Femur (tissue), 1 donor: ENCODE measurements around the gene KIAA0825.

Source experiments
- DNase-seq: peaks from one replicate; pipeline ENCODE4 v3.0.0-alpha.2; 2017

Gene KIAA0825

DNA sequence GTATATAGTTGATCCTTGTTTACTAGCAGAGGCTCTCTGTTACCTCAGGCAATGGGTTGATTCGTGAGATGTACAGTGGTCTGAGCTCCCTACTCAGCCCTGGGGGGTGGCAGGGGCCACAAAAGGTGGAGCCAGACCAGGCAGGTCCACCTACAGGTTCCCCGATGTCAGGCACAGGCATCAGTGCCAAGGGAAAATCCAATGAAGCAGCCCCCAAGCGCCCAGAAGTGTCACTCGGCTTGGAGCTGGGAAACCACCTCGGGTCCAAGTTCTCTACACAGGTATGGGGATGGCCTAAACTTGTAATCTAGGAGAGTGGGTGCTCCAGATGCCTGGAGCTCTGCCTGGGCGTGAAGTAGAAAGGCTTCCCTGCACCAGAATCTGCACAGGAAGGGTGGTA is 188.8 kb downstream of the KIAA0825 start:
- DNase-seq = no peak

DNA sequence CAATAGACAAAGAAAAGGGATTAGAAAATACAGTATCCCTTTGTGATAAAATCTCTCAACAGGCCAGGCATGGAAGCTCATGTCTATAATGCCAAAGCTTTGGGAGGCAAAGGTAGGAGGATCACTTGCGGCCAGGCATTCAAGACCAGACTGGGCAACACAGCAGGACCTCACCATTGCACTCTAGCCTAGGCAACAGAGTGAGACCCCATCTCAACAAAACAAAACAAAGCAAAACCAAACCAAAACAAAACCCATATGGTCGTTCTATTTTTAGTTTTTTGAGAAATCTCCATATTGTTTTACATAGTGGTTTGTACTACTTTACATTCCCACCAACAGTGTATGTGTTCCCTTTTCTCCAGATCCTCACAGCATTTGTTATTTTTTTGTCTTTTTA is 193.0 kb downstream of the KIAA0825 start:
- DNase-seq = no peak

DNA sequence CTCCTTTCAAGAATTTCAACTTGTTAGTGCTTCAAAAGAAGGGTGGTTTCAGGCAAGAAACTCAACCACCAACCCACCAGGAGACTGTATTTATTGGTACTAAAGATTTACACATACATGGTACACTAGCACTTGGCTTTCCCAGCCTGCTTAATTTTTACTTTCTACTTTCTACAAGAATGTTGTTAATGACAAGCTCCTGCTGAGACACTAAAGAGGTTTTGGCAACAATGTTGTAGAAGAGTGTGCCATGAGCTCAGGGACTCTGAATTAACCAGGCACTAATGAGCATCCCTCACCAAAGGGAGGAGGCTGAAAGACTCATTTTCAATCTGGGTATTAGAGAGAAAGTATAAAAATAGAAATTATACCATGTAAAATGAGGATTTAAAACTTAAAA is 195.0 kb downstream of the KIAA0825 start:
- no peak for DNase-seq

DNA sequence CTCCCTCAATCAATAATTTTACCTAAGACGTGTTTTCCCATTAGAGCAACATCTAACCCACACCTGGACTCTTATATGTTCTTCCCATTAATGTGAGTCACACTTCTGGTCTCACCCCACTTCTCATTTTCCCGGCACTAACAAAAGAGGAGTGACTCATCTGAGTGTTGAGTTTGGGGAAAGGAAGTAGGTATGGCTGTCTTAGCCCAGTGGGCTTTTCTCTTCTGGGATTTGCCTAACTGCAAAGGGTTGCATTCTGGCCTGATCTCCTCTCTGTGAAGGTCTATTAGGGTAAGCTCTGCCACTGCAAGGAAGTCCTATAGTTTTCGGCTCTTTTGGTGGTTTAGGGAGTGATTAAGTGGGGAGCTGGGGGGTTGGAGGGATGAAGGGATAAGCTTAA is 195.6 kb downstream of the KIAA0825 start:
- no peak for DNase-seq

DNA sequence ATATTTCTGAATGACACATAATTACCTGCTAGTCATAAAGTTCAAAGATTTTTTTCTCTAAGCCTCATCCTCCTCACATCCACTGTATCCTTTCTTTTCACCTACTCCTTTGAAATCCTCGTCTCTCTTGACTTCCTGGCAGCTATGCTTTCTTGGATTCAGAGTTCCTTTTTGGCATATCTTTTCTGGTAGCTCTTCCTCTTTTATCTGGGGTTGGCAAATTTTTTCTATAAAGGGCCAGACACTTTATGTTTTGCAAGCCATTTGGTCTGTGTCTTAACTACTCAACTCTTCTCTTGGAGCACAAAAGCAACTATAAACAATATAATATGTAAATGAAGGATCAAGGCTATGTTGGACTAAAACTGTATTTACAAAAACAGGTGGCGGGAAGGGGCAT is 197.5 kb downstream of the KIAA0825 start:
- no peak for DNase-seq

DNA sequence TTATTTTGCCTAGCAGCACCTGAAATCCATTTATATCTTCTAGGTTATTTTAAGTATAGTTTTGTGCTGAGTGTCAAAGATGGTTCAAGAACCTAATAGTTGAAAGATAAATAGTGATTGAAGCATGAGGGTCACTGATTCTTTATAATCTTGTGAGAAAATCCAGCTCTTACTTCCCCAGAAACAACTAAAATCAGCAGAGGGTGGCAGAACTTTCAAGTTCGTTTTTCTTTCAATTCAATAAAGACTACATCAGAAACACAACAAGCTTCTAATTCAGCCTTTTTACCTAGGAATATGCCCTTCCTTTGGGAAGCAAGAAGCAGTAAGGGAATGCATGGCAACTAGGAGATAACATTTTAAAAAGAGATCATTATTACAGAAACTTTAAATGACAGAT is 202.6 kb downstream of the KIAA0825 start:
- no peak for DNase-seq

DNA sequence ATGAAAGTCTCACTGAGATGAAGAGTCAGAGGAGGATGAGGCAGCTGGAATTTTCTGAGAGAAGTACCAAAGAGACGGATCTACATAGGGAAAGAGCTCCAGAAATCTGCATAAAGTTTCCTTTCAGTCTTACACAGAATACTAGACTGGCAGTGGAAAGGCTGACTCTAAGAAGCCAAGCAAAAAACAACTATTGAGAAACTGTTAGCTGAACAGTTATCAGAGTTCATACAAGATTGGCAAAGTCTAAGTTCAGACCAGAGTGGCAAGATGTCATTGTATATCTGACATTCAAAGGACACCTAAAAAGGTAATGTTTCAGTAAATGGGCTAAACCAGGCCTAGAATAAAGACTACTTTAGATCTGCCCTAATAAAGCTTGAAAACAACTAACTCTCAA is 209.0 kb downstream of the KIAA0825 start:
- DNase-seq = no peak

DNA sequence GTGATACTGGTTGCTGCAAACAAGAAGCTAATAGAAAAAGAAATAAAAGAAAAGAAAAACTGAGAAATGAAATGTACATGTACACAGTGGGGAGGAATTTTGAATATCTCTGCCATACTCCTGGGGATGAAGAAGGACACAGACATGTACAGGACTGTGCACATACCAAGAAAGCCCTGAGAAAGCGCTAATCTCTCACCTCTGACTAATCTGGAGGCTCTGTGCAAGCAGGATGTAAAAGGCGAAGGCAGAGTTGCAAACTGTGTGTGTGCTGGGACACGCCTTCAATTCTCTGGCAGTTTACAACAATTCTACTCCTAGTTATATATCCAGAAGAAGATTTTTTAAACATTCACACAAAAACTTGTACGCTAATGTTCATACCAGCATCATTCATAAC is 211.4 kb downstream of the KIAA0825 start:
- no peak for DNase-seq

DNA sequence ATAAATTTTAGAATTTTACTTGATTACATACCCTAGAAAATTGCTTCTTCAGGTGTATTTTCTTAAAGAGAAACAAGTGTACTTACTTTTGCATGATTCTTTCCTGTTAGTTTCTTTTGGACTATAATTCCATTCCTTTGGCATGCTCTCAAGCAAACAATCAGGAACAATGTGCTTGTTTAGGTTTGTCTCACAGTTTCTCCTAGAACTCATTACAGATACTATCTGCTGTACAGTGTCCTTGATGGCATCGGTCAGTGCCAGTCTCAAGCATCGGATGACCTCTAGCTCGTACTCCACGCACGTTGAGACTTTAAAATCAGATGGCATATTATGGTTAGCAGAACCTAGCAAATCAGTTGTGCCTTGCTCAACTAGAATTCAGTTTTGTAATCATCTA is 214.9 kb downstream of the KIAA0825 start:
- DNase-seq = no peak

DNA sequence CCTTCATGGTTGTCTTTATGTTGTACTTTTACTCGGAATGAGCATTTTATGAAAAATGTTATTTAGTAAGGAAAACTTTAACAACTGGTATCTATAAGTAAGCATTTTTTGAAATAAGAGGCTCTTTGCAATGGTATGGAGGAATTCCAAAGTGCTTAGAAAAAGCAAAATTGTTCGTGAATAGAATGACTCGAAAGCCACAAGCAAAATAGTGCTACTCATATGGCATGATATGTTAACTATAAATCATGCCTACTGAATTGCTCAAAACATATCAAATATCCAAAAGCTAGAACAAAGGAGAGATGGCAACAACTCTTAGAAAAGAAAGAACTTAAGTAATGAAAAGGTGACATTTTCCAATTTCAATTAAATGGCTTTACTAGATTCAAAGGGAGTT is 216.3 kb downstream of the KIAA0825 start:
- DNase-seq = no peak

DNA sequence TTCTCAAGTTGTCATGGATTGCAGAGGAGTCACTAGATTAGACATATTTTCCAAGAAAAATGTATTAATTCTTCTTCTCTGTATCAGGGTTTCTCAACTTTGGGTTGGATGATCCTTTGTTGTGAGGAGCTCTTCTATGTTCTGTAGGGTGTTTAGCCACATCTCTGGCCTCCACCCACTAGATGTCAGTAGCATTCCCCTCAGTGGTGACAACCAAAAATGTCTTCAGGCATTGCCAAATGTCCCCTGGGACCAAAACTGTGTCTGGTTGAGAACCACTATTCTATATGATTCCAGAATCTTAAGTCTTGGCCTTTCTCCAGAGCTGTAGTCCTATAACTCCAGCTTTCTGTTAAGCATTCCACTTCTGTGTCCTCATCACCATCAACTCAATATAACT is 220.9 kb downstream of the KIAA0825 start:
- no peak for DNase-seq

DNA sequence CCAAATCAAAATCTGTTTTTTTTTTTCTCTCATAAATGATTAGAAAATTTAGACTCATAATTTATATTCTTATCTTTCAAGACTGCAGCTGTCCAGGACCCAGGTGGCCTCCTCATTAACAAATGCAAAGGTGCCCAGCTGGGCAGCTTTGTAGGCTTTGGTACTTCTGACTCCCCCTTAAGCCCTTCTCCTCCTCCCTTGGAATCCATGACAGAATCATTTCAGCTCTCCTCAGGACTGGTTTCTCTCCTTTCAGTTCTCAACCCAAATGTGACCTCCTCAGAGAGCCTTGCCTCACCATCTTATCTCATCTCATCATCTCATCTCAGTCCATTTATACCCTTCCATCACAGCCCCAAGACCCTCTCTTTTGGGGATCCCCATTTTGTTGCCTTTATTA is 221.7 kb downstream of the KIAA0825 start:
- no peak for DNase-seq

DNA sequence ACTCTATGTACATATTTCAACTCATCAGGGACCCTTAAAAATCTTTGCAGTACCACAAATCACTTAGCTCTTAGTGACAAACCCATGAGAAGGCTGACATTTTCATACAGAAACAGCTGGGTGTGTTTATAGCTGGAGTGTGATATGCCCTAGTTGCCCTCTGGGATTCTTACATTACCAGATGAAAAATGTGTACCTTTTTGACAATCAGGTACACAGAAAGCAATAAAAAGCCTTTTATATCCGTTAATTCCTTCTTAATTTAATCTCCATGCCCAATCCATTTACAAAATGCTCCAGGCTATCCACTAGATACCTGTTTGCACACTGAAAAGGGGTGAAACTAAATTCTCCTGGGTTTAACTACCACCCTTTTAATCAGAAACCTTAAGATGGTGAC is 222.9 kb downstream of the KIAA0825 start:
- no peak for DNase-seq

DNA sequence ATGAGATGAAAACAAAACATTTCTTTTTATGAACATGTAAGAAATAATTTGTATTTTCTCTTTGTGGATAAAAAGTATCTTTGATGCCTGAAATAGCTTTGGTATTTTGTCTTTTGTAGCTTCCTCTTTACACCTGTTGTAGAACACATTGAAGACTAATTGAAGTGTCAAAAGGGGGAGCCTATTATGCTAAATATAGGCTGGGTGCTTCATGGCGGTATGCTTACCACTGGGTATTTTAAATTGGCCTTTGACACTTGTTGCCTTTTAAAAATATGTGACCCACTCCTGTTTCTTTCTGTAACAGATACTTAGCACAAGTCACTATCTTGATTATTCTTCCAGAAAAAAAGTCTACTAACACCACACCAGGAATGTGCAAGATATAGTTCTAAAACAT is 226.4 kb downstream of the KIAA0825 start:
- DNase-seq = no peak

DNA sequence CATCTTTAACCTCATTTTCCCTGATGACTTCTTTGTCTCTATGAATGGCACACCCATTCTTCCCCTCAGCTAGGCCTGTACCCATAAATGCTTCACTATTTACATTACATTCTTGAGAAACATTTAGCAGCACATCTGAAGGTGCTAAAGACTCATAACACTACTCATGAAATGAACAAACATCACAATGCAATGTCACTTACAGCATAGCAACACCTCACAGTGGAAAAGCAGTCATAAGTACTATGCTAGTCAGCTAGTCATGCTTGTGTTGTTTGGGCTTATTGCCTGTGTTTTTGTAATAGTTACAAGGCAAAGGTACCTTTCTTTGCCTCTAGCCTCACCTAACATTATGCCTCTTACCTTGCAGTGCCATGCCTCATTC is 228.9 kb downstream of the KIAA0825 start:
- no peak for DNase-seq

DNA sequence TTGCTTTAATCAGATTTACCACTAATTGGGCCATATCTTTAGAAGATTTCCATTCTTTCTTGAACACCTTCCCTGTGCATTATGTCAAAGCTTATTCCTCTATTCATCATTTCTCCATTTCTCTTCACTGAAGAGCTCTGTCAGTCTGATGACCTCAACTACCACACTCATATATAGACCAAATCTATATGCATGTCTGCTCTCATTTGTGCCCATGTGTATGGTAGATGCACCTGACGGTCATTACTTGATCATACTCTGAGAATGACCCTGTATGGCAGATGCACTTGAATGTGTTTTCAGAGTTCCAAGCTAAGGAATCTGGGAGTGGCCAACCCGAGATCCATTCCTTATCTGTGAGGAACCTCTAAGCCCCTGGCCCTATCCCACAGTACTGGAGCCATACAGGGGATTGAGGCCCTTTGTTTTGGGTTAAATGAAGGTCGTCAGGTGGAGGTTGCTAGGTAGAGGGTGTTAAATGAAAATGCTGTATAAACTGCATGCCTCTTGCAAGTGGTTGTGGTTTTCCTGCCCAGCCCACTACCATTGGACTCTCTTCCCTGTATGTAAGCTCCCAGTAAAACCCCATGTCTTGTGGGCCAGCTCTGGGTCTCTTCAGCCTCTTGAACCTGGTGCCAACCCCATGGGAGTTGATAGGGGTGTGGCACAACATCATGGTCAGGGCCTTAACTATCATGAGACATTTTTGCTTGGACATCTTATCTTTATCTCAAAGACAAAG is 229.5 kb downstream of the KIAA0825 start:
- DNase-seq = no peak

DNA sequence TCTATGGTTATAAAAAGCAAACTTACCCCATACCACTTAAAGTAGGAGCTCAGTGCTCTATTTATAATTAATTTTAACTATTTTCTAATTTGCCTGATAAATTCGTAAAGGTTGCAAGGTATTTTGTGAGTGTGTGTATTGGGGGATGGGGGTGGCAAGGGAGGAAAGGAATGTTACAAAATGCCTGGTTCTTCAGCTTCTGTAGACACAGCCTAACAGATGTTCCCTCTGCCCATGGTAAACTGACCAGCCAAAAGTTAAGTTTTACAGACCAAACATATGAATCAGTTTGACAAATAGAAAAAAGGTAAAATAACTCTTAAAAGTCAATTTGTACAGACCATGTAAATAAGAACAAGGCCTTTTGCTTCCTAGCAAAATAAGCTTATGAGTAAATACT is 232.6 kb downstream of the KIAA0825 start:
- DNase-seq = no peak

DNA sequence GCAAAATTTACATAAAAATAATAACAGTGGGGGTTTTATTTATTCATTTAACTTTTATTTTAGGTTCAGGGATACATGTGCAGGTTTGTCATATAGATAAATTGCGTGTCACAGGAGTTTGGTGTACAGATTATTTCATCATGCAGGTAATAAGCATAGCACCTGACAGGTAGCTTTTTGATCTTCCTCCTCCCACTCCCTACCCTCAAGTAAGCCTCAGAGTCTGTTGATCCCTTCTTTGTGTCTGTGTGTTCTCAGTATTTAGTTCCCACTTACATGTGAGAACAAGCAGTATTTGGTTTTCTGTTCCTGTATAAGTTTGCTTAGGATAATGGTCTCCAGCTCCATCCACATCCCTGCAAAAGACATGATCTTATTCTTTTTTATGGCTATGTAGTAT is 240.3 kb downstream of the KIAA0825 start:
- DNase-seq = no peak

DNA sequence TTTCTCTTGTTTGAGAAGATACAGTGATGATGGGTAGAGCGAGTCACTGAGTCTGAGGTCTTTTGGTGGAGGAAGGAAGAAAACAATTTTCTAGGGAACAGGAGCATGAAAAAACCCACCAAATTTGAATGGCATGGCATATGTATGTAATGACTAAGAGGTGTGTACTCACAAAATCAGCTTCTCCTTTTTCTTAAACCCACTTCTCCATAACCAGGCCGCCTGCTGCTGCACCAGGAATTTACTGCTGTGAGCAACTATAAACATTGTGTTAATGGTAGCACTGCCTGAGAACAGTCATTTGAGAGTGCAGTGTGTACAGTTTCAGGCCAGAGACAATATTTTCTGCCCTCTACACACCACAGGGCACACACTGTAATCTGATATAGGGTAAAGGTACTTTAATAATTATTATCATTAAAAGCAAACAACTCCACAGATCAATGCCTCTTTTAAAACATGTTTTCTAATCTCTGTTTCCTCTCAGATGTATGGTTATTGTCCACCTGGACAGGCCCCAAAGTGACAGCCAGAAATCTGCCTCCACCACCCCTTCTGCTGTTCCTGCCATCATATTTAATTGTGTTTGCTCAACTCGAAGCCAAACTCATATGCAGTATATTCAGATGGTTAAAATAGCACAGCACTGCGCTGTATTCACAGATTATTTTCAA is 241.6 kb downstream of the KIAA0825 start:
- no peak for DNase-seq

DNA sequence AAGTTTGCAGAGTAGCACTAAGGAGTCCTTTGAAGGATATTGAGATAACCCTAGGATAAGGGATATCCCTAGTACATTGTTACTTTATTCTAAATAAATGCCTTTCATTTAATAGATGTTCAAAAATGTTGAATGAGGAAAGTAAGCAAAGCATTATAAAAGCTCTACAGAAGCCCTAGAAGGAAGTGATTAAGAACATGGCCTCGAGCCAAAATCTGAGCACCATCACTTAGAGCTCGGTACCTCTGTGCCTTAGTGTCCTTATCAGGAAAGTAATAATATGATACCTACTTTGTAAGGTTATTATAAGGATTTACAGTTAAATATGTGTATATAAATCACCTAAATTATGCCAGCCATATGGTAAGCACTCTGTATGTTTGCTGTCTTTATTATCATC is 242.6 kb downstream of the KIAA0825 start:
- DNase-seq = no peak

DNA sequence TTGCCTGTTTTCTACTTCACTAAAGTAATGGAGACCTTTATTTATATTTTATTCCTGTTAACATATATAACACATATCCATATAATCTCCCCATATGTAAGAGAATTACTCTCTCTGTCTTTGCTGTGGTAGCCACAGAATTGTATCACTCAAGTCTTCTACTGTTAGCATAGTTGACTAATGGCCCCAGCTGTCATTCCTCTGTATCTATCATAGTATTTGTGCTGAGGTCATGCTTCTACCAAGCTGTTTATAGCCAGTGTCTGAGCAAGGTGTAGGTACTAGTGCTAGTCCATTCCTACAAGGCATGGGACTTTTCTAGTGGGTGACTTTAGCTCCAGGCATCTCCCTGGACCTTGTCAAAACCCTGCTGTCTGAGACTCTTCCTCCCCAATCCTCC is 244.1 kb downstream of the KIAA0825 start:
- DNase-seq = no peak

DNA sequence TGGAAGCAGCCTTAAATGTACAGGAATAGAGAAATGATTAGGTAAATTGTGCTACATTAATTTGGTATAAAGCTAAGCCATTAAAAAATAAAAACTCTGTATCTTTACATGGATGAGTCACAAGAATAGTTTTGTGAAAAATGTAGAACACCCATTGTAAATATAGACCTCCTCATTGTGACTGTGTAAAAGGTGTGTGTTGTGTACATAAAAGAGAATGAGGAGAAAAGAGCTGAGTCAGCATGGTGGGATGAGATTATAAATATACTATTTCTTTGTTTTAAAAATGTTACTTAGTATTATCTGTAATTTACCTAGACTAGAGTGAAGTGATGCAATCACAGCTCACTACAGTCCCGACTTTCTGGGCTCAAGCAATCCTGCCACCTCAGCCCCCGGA is 250.5 kb downstream of the KIAA0825 start:
- DNase-seq = no peak

DNA sequence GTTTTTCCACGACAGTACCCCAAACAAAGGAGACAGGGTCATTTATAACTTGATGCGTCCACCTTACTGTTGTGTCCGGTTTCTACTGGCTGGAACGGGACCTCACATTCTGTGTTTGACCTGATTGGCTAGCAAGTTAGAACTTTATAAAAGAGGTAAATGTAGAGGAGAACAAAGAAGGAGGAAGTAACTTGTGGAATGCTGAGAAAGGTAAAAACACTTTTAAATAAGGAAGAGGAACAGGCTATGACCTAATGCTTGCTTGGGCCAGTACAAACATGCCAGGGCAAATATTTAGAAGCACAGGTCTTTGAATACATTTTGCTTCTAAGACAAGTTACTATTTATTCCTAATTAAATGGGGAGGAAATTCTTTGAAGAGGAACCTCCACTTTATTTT is 251.6 kb downstream of the KIAA0825 start:
- no peak for DNase-seq

DNA sequence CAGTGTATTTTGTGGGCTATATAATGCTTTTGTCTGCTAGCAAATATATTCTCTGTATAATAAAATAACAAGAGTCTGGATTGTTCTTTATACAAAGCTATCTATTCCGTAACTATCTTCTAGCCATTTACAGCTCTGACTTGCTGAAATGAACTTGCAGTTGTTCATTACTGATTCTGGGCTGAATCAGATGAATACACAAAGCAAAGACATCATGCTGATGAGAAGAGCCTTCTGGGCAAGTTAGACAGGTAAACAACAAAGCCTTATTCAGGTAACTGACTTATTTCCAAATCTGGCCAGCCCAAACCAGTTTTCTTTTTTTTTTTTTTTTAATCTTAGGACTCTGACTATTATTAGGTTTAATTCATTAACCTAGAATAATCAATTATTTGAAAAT is 255.5 kb downstream of the KIAA0825 start:
- DNase-seq = no peak
